Endodermal cell (in vitro differentiated cells): ENCODE data around the gene AFF2. TPM values are rescaled to one million over a fixed set of nuclear protein-coding genes. Genes with fewer than 3 reads are reported as not detected.

Experiments
- DNase-seq: peaks from one replicate; pipeline ENCODE4 v3.0.0-alpha.2; 2017
- H3K27ac ChIP-seq: 2 replicates; pipeline ENCODE4 v1.5.1; 2013; ENCODE audit warnings: mild to moderate bottlenecking, low read depth, low read length, moderate library complexity
- H3K27me3 ChIP-seq: 2 replicates; pipeline ENCODE4 v1.6.1; 2013; ENCODE audit warnings: mild to moderate bottlenecking, low read length, moderate library complexity; ENCODE audit not compliant: insufficient read depth, control insufficient read depth, poor library complexity, severe bottlenecking
- H3K36me3 ChIP-seq: 2 replicates; pipeline ENCODE4 v1.7.0; 2013; ENCODE audit warnings: mild to moderate bottlenecking, low read length, moderate library complexity; ENCODE audit not compliant: control insufficient read depth, insufficient read depth
- H3K4me1 ChIP-seq: one replicate; pipeline ENCODE4 v1.7.0; 2013; ENCODE audit warnings: low read length; ENCODE audit not compliant: control insufficient read depth, insufficient read depth
- H3K4me3 ChIP-seq: 2 replicates; pipeline ENCODE4 v1.5.1; 2013; ENCODE audit warnings: mild to moderate bottlenecking, low read length, moderate library complexity
- H3K9ac ChIP-seq: 2 replicates; pipeline ENCODE4 v1.6.1; 2013; ENCODE audit warnings: mild to moderate bottlenecking, low read length, moderate library complexity; ENCODE audit not compliant: poor library complexity, severe bottlenecking; ENCODE audit errors: extremely low read depth
- H3K9me3 ChIP-seq: 2 replicates; pipeline ENCODE4 v1.6.1; 2013; ENCODE audit warnings: mild to moderate bottlenecking, low read length, moderate library complexity; ENCODE audit not compliant: control insufficient read depth
- H3K27ac Mint-ChIP-seq: 2 replicates; pipeline ENCODE4 v1.8.0; 2020; ENCODE audit warnings: mixed read lengths
- H3K27me3 Mint-ChIP-seq: 2 replicates; pipeline ENCODE4 v1.8.0; 2021; ENCODE audit warnings: mild to moderate bottlenecking, mixed read lengths; ENCODE audit not compliant: insufficient read depth
- H3K36me3 Mint-ChIP-seq: 2 replicates; pipeline ENCODE4 v1.8.0; 2020; ENCODE audit warnings: low read depth, mixed read lengths
- H3K4me1 Mint-ChIP-seq: 2 replicates; pipeline ENCODE4 v1.8.0; 2020; ENCODE audit warnings: mixed read lengths
- H3K4me3 Mint-ChIP-seq: 2 replicates; pipeline ENCODE4 v1.8.0; 2020; ENCODE audit warnings: mild to moderate bottlenecking, moderate library complexity, mixed read lengths
- H3K9me3 Mint-ChIP-seq: 2 replicates; pipeline ENCODE4 v1.8.0; 2020; ENCODE audit warnings: mild to moderate bottlenecking, mixed read lengths
- CTCF ChIP-seq: fragments of 200-600 bp; sonication (generic); conservative IDR thresholded peaks from 2 replicates; pipeline ENCODE4 v1.5.0; 2021; ENCODE audit warnings: antibody characterized with exemption, mild to moderate bottlenecking
- WGBS, 2 experiments: methylation state at CpG; one replicate each; pipeline versions ENCODE4 v1.1.5 to v1.1.7; 2013; ENCODE audit warnings: missing lambda C conversion rate in 2 of 2, mixed read lengths in 1 of 2; ENCODE audit not compliant: insufficient coverage in 1 of 2, insufficient read length in 1 of 2; 5-methylcytosine and 5-hydroxymethylcytosine counted together
- total RNA-seq, 2 donors: library from RNA; stranded (reverse); fragmentation: NEBNext Ultra II Directional in 1 of 2; extraction: Animal tissue kit (Norgen Biotek cat#: 25700) in 1 of 2; gene quantifications; 2 replicates in 1 of 2; 3 replicates in 1 of 2; pipeline ENCODE4 v1.2.1, GENCODE V29; 2021

The AFF2 gene
- total RNA-seq, 2 donors from 2014 or later = 3.7 to 5.6 TPM

- WGBS, 2 experiments = 94 to 100% methylated on average over 1 to 3 of the region's 3 CpGs
- H3K27ac ChIP-seq = no peak overlapping the region
- no peak overlapping the region for H3K4me3 Mint-ChIP-seq
Observed at GRCh38 chrX:148874636-148875246, 374.3 kb downstream of the AFF2 start.

GRCh38 chrX:148878371-148878770 lies 378.0 kb downstream of the AFF2 start:
- Histone ChIP-seq H3K4me3 (no peak overlapping the region), H3K27ac (no peak overlapping the region), H3K27me3 (no peaks in the 10 kb centered on the region), H3K36me3 (no peaks in the 10 kb centered on the region), H3K9ac (no peak overlapping the region), H3K4me1 (no peaks in the 10 kb centered on the region), H3K9me3 (no peaks in the 10 kb centered on the region)
- DNase-seq = no peak
- no peak for TF ChIP-seq CTCF
- Mint-ChIP-seq H3K27me3 (no peaks in the 10 kb centered on the region), H3K9me3 (peaks cover 42% of the 10 kb centered on the region), H3K4me1 (no peaks in the 10 kb centered on the region), H3K36me3 (no peaks in the 10 kb centered on the region), H3K27ac (no peak overlapping the region), H3K4me3 (no peak overlapping the region)
- 99 to 100% methylated on average over 1 to 5 of the region's 5 CpGs for WGBS, 2 experiments

More at GRCh38 chrX:148874636-148875246, 374.3 kb downstream of the AFF2 start:
- Histone ChIP-seq H3K9ac (no peak overlapping the region), H3K27me3 (no peaks in the 10 kb centered on the region), H3K9me3 (no peaks in the 10 kb centered on the region), H3K4me1 (no peaks in the 10 kb centered on the region), H3K4me3 (no peak overlapping the region), H3K36me3 (no peaks in the 10 kb centered on the region)
- no peak for TF ChIP-seq CTCF
- Mint-ChIP-seq H3K27me3 (peaks cover 7% of the 10 kb centered on the region), H3K9me3 (peaks cover 39% of the 10 kb centered on the region), H3K27ac (no peak overlapping the region), H3K36me3 (no peaks in the 10 kb centered on the region), H3K4me1 (peaks cover 7% of the 10 kb centered on the region)
- no peak for DNase-seq

- Mint-ChIP-seq H3K4me1 (no peaks in the 10 kb centered on the region), H3K36me3 (no peaks in the 10 kb centered on the region), H3K9me3 (peaks cover 32% of the 10 kb centered on the region), H3K27me3 (no peaks in the 10 kb centered on the region), H3K27ac (no peak overlapping the region), H3K4me3 (no peak overlapping the region)
- no peaks in the 10 kb centered on the region for H3K36me3 ChIP-seq
- no peaks in the 10 kb centered on the region for H3K27me3 ChIP-seq
- H3K9me3 ChIP-seq = no peaks in the 10 kb centered on the region
- peak; percentile 45 for DNase-seq
- H3K9ac ChIP-seq = no peak overlapping the region
- H3K4me1 ChIP-seq = no peaks in the 10 kb centered on the region
- TF ChIP-seq CTCF = peak; percentile 54
- H3K27ac ChIP-seq = no peak overlapping the region
- no peak overlapping the region for H3K4me3 ChIP-seq
- 60 to 80% methylated on average over 1 to 3 of the region's 3 CpGs for WGBS, 2 experiments
Observed at GRCh38 chrX:148885203-148885602, 384.8 kb downstream of the AFF2 start.
